ENCODE results near the gene SRGAP1.
"Not testable (repeated sequence)": the region's sequence is repeated elsewhere in the genome, so short reads cannot be mapped to it uniquely, and the experiment has no call there.

The SRGAP1 gene

GRCh38 chr12:64063121-64063520 lies 218.6 kb downstream of the SRGAP1 start:
- DNase-seq: no peak

- DNase-seq: no peak
Observed at GRCh38 chr12:64064240-64064639, 219.7 kb downstream of the SRGAP1 start.

- DNase-seq: no peak
Observed at GRCh38 chr12:64064706-64065105, 220.2 kb downstream of the SRGAP1 start.

- no peak for DNase-seq
Observed at GRCh38 chr12:64065881-64066451, 221.5 kb downstream of the SRGAP1 start.

- DNase-seq: no peak
Observed at GRCh38 chr12:64066776-64067175, 222.3 kb downstream of the SRGAP1 start.

- no peak for DNase-seq
Observed at GRCh38 chr12:64070454-64070853, 226.0 kb downstream of the SRGAP1 start.

GRCh38 chr12:64072916-64073575 lies 228.5 kb downstream of the SRGAP1 start:
- no peak for DNase-seq

GRCh38 chr12:64076565-64076964 lies 232.1 kb downstream of the SRGAP1 start:
- not testable (repeated sequence) for DNase-seq

- DNase-seq: no peak
Observed at GRCh38 chr12:64077922-64078321, 233.4 kb downstream of the SRGAP1 start.

GRCh38 chr12:64080319-64081007 lies 236.0 kb downstream of the SRGAP1 start:
- peak; percentile 86 for DNase-seq

- DNase-seq: no peak
Observed at GRCh38 chr12:64081008-64081404, 236.5 kb downstream of the SRGAP1 start.

- DNase-seq: no peak
Observed at GRCh38 chr12:64082116-64082515, 237.6 kb downstream of the SRGAP1 start.

GRCh38 chr12:64082866-64083268 lies 238.4 kb downstream of the SRGAP1 start:
- no peak for DNase-seq

- no peak for DNase-seq
Observed at GRCh38 chr12:64083285-64084210, 239.0 kb downstream of the SRGAP1 start.

- no peak for DNase-seq
Observed at GRCh38 chr12:64085154-64085553, 240.7 kb downstream of the SRGAP1 start.

- no peak for DNase-seq
Observed at GRCh38 chr12:64085996-64086395, 241.5 kb downstream of the SRGAP1 start.

GRCh38 chr12:64086946-64087345 lies 242.4 kb downstream of the SRGAP1 start:
- DNase-seq: no peak

GRCh38 chr12:64087761-64088160 lies 243.3 kb downstream of the SRGAP1 start:
- DNase-seq: no peak

GRCh38 chr12:64088431-64089349 lies 244.2 kb downstream of the SRGAP1 start:
- no peak for DNase-seq

GRCh38 chr12:64090047-64090446 lies 245.5 kb downstream of the SRGAP1 start:
- no peak for DNase-seq

GRCh38 chr12:64091186-64091585 lies 246.7 kb downstream of the SRGAP1 start:
- no peak for DNase-seq

Measured in NCI-H748 treated with DMSO at 0.1 percent for 48 hours (cell line).